CD4-positive, alpha-beta T cell (primary cell): ENCODE data around the gene CD6. TPM values are rescaled to one million over a fixed set of nuclear protein-coding genes. Genes with fewer than 3 reads are reported as not detected.
A peak's percentile ranks its signal among the peaks of the same experiment; 100 is the strongest.

Experiments
- ATAC-seq: fragments of 200-7000 bp; cut with Tn5 transposase; one replicate; pipeline ENCODE4 v1.10.0; 2022; ENCODE audit warnings: mild to moderate bottlenecking; ENCODE audit not compliant: poor library complexity
- CTCF ChIA-PET: fragments of 350-600 bp; sonication (Branson Sonifier 250); formaldehyde crosslinking; loops from one replicate; lab custom pipeline; 2021; ENCODE audit warnings: antibody characterized with exemption, inconsistent platforms; lab: Charles Lee
- POLR2A ChIA-PET: fragments of 350-600 bp; sonication (Branson Sonifier 250); formaldehyde crosslinking; loops from one replicate; lab custom pipeline; 2021; ENCODE audit warnings: antibody characterized with exemption, inconsistent platforms; lab: Charles Lee
- DNase-seq, 14 experiments: peaks; one replicate each; pipeline ENCODE4 v3.0.0-alpha.2; 2013 to 2020; ENCODE audit warnings: mixed read lengths in 2 of 14
- H3K27ac ChIP-seq, 2 donors: one replicate each; pipeline versions ENCODE4 v1.5.1 to v1.7.0; 2013; ENCODE audit warnings: low read length in 2 of 2, low read depth in 1 of 2, mild to moderate bottlenecking in 1 of 2
- H3K27me3 ChIP-seq, 2 experiments: 1 replicate in 1 of 2; 2 replicates in 1 of 2; pipeline versions ENCODE4 v1.6.1 to v1.7.0; 2013; ENCODE audit warnings: low read length in 2 of 2, control low read depth in 1 of 2, mild to moderate bottlenecking in 1 of 2, moderate library complexity in 1 of 2; ENCODE audit not compliant: insufficient read depth in 2 of 2, control insufficient read depth in 1 of 2
- H3K36me3 ChIP-seq: one replicate; pipeline ENCODE4 v1.6.1; 2013; ENCODE audit warnings: low read length, control low read depth; ENCODE audit not compliant: insufficient read depth
- H3K4me1 ChIP-seq: one replicate; pipeline ENCODE4 v1.6.1; 2013; ENCODE audit warnings: low read length, control low read depth; ENCODE audit not compliant: insufficient read depth
- H3K4me3 ChIP-seq: one replicate; pipeline ENCODE4 v1.5.1; 2013; ENCODE audit warnings: mild to moderate bottlenecking, low read length, moderate library complexity
- H3K9me3 ChIP-seq, 2 experiments: 1 replicate in 1 of 2; 2 replicates in 1 of 2; pipeline versions ENCODE4 v1.6.1 to v1.7.0; 2013; ENCODE audit warnings: low read length in 2 of 2, mild to moderate bottlenecking in 2 of 2, control low read depth in 1 of 2, moderate library complexity in 1 of 2; ENCODE audit not compliant: control insufficient read depth in 1 of 2, insufficient read depth in 1 of 2
- H3K27ac Mint-ChIP-seq: one replicate; pipeline ENCODE4 v1.8.0; 2020; ENCODE audit warnings: mixed read lengths
- H3K27me3 Mint-ChIP-seq: one replicate; pipeline ENCODE4 v1.8.0; 2021; ENCODE audit warnings: mixed read lengths
- H3K36me3 Mint-ChIP-seq: one replicate; pipeline ENCODE4 v1.8.0; 2021; ENCODE audit warnings: low read depth, mixed read lengths
- H3K4me1 Mint-ChIP-seq: one replicate; pipeline ENCODE4 v1.8.0; 2021; ENCODE audit warnings: low read depth, mixed read lengths
- H3K4me3 Mint-ChIP-seq: one replicate; pipeline ENCODE4 v1.8.0; 2020; ENCODE audit warnings: mild to moderate bottlenecking, mixed read lengths
- H3K9me3 Mint-ChIP-seq: one replicate; pipeline ENCODE4 v1.8.0; 2020; ENCODE audit warnings: mixed read lengths
- intact Hi-C, 2 experiments: fragments of 100-400 bp; cut with DNase I in 1 of 2; cut with micrococcal nuclease in 1 of 2; formaldehyde crosslinking; loops; one replicate each; pipeline versions ENCODE4 v1.15.1 to v1.9.0; 2023 to 2025; cut with DNase I, micrococcal nuclease
- total RNA-seq, 174 experiments: library from RNA in 2 of 174; stranded (reverse) in 2 of 174; gene quantifications; one replicate each; pipeline ENCODE4 v1.2.3 and lab custom pipeline; 2021 to 2026
- TF ChIP-seq, protein P1 (sequence below): fragments of 200-600 bp; IDR thresholded peaks from one replicate; pipeline ENCODE4 v1.8.0; 2022; ENCODE audit warnings: antibody characterized with exemption, mild to moderate bottlenecking

The CD6 gene
- total RNA-seq, 2 experiments from 2014 or later, result 814 to 827 TPM

DNA sequence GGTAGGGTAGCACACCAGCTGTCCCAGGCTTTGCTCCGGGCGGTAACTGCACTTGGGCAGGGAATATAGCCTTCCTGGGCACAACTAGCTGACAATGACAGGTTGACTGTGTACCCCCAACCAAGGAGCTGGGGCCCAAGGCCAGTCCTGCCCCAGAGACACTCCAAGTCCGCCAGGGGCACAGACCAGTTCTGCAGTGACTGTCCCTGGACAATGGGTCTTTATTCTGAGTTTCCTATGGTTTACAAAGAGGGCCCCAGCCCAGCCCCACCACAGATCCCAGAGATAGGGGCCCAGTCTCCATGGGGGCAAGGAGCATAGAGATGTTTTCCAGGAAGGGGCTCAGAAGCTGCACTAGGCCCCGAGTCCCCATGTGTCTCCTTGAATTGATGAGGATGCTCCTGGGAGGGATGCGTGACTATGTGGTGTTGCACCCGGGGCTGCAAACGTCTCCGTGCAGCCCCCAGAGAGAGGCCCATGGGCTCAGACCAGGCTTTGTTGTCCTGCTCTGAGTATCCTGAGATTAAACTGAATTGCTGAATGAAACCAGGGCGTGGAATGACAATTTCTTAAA is 48.4 kb downstream of the CD6 start:
- peaks cover 73% of the 10 kb centered on the region for H3K36me3 Mint-ChIP-seq
- no peaks in the 10 kb centered on the region for H3K27me3 ChIP-seq

DNA sequence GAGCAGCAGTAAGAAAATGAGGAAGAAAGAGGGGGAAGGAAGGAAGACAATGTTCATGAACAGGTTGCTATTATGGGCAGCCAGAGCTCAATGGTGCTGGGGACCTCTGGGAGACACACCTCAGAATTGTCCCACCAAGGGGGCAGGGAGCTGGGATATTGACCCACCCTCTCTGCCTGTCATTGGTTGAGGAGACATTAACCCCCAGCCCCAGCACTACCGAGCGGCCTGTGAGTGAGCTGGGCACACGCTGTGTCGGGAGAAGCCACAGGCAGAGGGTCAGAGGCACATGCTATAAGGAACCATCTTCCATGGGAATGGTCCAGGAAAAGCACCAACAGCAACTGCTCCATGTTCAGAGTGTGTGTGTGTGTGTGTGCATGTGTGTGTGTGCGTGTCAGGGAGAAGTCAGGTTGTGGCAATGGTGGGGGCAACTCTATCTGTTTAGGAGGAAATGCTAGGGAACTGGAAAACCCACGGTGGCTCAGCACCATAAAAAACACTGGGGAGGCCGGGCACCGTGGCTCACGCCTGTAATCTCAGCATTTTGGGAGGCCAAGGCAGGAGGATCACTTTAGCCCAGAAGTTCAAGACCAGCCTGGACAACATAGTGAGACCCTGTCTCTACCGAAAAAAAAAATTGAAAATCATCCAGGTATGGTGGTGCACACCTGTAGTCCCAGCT is 49.2 kb downstream of the CD6 start:
- H3K36me3 ChIP-seq, result peaks cover 51% of the 10 kb centered on the region
- Mint-ChIP-seq H3K9me3 (no peaks in the 10 kb centered on the region), H3K4me3 (peak overlapping the region; percentile 87), H3K27ac (peak overlapping the region; percentile 99), H3K4me1 (peaks cover 85% of the 10 kb centered on the region), H3K36me3 (peaks cover 65% of the 10 kb centered on the region), H3K27me3 (no peaks in the 10 kb centered on the region)
- no peaks in the 10 kb centered on the region for H3K9me3 ChIP-seq
- ChIA-PET CTCF (interaction anchor here (1.6 kb wide), 2 partner anchors 50 kb away, joined by 4 to 8 read pairs; no protein-coding TSS in a partner anchor), POLR2A (interaction anchor here (0.7 to 4.8 kb wide), 17 partner anchors 9 to 108 kb away, joined by 3 to 50 read pairs (median 6); partner anchors contain the start of genes CD5 and CD6)
- H3K4me1 ChIP-seq, result peaks cover 79% of the 10 kb centered on the region
- intact Hi-C loops, result loop anchor here (2.0 to 5.0 kb wide), 4 partner anchors 16 to 107 kb away; no protein-coding TSS in a partner anchor
- H3K4me3 ChIP-seq, result no peak overlapping the region
- no peak for ATAC-seq
- H3K27ac ChIP-seq, result peak overlapping the region; percentile 81 to 88
- TF ChIP-seq, protein P1, sequence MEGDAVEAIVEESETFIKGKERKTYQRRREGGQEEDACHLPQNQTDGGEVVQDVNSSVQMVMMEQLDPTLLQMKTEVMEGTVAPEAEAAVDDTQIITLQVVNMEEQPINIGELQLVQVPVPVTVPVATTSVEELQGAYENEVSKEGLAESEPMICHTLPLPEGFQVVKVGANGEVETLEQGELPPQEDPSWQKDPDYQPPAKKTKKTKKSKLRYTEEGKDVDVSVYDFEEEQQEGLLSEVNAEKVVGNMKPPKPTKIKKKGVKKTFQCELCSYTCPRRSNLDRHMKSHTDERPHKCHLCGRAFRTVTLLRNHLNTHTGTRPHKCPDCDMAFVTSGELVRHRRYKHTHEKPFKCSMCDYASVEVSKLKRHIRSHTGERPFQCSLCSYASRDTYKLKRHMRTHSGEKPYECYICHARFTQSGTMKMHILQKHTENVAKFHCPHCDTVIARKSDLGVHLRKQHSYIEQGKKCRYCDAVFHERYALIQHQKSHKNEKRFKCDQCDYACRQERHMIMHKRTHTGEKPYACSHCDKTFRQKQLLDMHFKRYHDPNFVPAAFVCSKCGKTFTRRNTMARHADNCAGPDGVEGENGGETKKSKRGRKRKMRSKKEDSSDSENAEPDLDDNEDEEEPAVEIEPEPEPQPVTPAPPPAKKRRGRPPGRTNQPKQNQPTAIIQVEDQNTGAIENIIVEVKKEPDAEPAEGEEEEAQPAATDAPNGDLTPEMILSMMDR, result no peak
- no peak for DNase-seq
- no peaks in the 10 kb centered on the region for H3K27me3 ChIP-seq

More for the DNA sequence above, 48.4 kb downstream of the CD6 start:
- ATAC-seq (no peak), DNase-seq (no peak)
- TF ChIP-seq, protein P1, result no peak
- H3K27me3 Mint-ChIP-seq, result no peaks in the 10 kb centered on the region
- Histone ChIP-seq H3K27ac (no peak overlapping the region), H3K4me1 (peaks cover 77% of the 10 kb centered on the region), H3K36me3 (peaks cover 58% of the 10 kb centered on the region), H3K4me3 (no peak overlapping the region), H3K9me3 (no peaks in the 10 kb centered on the region)
- H3K9me3 Mint-ChIP-seq, result no peaks in the 10 kb centered on the region
- peaks cover 84% of the 10 kb centered on the region for H3K4me1 Mint-ChIP-seq
- CTCF ChIA-PET, result interaction anchor here (1.6 kb wide), 2 partner anchors 49 to 51 kb away, joined by 4 to 8 read pairs; no protein-coding TSS in a partner anchor
- intact Hi-C loops, result loop anchor here (2.0 to 5.0 kb wide), 4 partner anchors 15 to 107 kb away; no protein-coding TSS in a partner anchor
- H3K27ac Mint-ChIP-seq, result peak overlapping the region; percentile 99
- H3K4me3 Mint-ChIP-seq, result peak overlapping the region; percentile 76
- POLR2A ChIA-PET, result interaction anchor here (1.0 to 4.8 kb wide), 15 partner anchors 9 to 92 kb away, joined by 3 to 50 read pairs (median 7); partner anchors contain the start of gene CD5

DNA sequence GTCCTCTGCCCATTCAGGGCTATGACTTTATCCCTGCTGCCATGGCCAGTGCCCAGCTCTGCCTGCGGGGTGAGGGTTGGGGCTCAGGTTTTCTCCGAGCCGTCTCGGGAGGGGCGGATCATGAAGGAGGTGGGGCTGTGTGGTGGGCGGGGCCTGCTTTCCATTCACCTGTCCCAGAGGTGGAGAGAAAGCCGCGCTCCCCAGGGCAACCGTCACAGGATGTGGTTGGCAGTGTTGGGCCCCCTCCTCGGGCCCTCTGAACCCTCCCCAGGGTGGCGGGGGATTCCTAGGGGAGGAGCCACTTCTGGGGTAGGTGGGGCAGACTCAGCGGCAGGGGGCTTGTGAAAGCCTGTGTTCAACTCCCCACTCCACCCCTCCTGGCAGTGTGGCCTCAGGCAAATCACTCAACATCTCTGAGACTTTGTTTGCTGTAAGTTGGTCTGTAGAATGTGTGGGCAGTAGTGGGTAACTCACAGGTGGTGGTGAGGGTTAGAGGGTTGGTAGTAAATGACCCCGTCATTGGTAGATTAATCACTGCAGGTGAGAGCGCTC is 50.3 kb downstream of the CD6 start:
- Mint-ChIP-seq H3K4me1 (peaks cover 85% of the 10 kb centered on the region), H3K27ac (peak overlapping the region; percentile 99), H3K36me3 (peaks cover 54% of the 10 kb centered on the region), H3K4me3 (peak overlapping the region; percentile 87), H3K9me3 (no peaks in the 10 kb centered on the region), H3K27me3 (no peaks in the 10 kb centered on the region)
- ChIA-PET POLR2A (interaction anchor here (0.7 to 7.2 kb wide), 22 partner anchors 10 to 107 kb away, joined by 3 to 307 read pairs (median 8); partner anchors contain the start of genes CD5 and CD6), CTCF (interaction anchor here (1.6 to 2.1 kb wide), 2 partner anchors 49 kb away, joined by 4 to 7 read pairs; no protein-coding TSS in a partner anchor)
- Histone ChIP-seq H3K27ac (peak overlapping the region; percentile 81 to 88), H3K9me3 (no peaks in the 10 kb centered on the region), H3K4me1 (peaks cover 85% of the 10 kb centered on the region), H3K36me3 (peaks cover 40% of the 10 kb centered on the region), H3K27me3 (no peaks in the 10 kb centered on the region), H3K4me3 (peak overlapping the region; percentile 21)
- intact Hi-C loops, result loop anchor here (2.0 to 5.0 kb wide), 6 partner anchors 17 to 106 kb away; partner anchors contain the start of gene CD6 (in 1 of the 2)
- DNase-seq (peak; percentile 82 to 97 (median 92)), ATAC-seq (peak; percentile 71)
- TF ChIP-seq, protein P1, result no peak
